GM19099 (cell line): ENCODE data around the gene GPS2.

ENCODE experiments used
- POLR2A ChIP-seq: IDR thresholded peaks from 3 replicates; pipeline ENCODE4 v1.6.1; 2011; ENCODE audit warnings: low read depth; ENCODE audit not compliant: insufficient read length; ENCODE audit errors: extremely low read depth

The GPS2 gene

DNA sequence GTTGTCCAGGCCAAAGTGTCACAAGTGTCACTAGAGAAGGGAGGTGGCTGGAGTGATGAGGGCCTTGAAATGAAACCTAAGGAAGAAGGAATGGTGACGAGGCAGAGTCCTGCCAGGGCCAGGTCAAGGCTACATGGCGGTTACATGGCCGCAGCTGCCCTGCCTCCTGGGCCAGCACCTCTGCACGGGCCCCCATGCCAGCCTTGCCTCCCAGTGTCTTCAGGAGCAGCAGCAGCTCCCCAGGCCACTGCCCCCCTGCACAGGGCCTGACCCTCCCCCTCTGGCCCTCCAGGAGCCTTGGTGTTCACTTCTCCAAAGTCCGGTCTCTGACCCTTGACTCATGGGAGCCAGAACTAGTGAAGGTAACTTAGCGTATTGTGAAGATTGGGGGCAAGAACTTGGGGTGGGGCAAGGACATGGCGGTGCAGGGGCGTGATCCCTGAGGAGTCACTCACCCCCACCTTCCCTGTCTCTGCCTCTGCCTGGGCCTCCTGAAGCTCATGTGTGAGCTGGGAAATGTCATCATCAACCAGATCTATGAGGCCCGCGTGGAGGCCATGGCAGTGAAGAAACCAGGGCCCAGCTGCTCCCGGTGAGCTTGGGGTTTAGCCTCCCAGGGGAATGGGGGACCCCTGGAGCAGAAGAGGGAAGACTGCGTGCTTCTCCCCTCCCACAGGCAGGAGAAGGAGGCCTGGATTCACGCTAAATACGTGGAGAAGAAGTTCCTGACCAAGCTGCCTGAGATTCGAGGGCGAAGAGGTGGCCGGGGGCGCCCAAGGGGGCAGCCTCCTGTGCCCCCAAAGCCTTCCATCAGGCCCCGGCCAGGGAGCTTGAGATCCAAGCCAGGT is 32.7 kb upstream of the GPS2 start:
- TF ChIP-seq POLR2A, result no peak

DNA sequence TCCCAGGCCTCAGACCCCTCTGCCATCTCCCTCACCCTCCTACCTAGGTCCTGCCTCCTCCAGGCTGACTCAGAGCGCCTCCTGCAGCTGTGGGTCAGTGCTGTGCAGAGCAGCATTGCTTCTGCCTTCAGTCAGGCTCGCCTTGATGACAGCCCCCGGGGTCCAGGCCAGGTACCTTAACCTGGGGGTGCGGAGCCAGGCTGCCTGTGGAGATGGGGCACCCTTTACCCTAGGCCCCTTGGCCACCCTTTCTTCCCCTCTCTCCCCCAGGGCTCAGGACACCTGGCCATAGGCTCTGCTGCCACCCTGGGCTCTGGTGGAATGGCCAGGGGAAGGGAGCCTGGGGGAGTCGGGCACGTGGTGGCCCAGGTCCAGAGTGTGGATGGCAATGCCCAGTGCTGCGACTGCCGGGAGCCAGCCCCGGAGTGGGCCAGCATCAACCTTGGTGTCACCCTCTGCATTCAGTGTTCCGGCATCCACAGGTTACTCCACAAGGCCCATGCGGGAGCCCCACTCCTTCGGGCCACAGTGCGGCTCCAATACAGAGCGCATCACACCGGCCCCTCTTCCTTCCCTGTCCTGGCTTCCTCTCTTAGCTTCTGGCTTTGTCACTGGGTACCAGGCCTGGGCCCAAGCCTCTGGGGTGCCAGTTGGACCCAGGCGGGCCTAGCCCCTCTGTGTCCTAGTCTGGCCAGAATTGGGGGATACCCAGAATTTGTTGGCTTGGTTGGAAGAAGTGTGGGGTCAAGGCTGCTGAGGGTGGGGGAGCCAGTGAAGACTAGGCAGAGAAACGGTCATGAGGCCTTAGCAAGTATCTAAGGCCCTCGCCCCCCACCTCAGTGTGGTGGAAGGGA is 31.8 kb upstream of the GPS2 start:
- no peak for TF ChIP-seq POLR2A

DNA sequence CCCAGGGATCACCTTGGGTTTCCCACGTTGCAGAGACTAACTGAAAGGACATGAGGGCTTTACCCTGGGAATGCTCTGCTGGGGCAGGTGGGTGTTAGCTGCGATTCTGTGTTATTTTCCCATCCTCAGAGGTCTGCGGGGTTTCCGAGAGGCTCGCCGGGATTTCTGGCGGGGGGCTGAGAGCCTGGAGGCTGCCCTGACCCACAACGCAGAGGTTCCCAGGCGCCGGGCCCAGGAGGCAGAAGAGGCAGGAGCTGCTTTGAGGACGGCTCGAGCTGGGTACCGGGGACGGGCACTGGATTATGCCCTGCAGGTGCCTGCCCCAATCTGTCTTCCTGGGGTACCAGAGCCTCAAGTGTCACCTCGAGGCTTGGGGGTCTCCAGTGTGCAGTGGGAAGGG is 28.1 kb upstream of the GPS2 start:
- no peak for TF ChIP-seq POLR2A

DNA sequence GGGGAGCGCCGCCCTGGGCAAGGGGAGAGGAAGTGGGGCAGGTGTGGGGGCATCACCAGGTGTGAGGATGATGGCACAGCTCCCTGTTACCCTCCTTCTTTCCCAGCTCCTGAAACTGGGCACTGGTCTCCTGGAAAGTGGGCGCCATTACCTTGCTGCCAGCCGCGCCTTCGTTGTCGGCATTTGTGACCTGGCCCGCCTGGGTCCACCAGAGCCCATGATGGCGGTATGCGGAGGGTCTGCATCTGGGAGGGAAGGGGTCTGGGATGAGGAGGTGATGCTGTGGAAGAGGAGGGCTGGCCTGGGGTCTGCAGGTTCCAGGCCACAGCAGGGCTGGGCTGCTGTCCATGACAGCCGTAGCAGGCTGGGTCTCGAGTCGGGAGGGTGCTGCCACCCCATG is 26.7 kb upstream of the GPS2 start:
- no peak for TF ChIP-seq POLR2A

DNA sequence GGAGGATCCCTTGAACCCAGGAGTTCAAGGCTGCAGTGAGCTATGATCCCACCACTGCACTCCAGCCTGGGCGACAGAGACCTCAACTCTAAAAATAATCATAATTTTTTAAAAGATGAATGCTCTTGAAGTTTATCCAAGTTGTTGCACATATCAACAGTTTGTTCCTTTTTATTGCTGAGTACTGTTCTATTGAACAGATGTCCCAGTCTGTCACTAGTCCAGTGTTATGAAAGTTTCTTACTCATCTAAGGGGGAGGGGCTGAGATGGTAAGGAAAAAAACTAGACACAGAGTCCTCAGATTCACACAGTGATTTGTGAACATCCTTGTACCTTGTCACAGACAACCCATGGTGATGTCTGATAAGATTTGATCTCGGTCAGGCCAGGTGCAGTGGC is 25.0 kb upstream of the GPS2 start:
- no peak for TF ChIP-seq POLR2A

DNA sequence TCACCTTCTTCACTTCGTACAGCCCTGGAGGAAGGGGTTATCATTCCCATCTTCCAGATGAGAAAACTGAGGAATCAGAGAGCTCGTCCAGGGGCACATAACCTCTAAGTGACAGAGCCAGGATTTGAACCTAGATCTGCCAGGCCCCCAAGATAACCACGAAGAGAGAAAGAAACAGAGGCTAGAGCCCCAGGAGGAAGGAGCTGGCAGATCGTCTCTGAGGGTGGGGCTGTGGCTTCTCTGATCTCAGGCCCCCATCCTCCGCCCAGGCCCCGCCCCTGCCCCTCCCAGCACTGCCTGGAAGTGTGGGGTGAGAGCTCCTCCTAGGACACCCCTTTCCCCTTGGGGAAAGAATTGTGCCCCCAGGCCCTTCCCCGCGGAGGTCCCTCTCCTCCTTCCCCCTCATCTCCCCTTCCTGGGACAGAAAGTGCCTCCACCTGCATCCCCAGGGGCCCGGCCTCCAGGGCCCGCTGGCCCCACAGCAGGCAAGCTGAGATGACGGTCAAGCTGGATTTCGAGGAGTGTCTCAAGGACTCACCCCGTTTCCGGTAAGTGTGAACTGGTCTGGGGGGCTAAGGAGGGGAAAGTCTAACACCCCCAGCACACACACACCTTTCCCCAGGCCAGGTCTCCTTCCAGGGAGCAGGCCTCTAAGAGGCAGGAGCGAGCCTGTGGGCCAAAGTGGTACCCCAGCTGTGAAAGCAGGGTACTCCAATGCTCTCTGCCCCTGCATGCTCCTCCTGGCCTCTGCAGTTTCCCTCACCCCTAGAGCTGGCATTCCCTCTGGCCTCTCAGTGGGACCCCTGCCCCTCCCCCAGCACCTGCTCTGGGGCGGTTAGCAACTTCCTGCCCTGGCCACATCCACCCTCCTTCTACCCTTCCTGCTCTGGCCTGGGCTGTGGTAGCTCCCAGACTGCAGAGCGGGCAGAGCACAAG is 21.3 kb upstream of the GPS2 start, which contains the start of gene ACAP1:
Gene ACAP1, plus strand, starts transcription at position 290 of the 936 bp plus-strand sequence. Its CDS starts 206 bp downstream, at position 496.
- peak; percentile 47 for TF ChIP-seq POLR2A

DNA sequence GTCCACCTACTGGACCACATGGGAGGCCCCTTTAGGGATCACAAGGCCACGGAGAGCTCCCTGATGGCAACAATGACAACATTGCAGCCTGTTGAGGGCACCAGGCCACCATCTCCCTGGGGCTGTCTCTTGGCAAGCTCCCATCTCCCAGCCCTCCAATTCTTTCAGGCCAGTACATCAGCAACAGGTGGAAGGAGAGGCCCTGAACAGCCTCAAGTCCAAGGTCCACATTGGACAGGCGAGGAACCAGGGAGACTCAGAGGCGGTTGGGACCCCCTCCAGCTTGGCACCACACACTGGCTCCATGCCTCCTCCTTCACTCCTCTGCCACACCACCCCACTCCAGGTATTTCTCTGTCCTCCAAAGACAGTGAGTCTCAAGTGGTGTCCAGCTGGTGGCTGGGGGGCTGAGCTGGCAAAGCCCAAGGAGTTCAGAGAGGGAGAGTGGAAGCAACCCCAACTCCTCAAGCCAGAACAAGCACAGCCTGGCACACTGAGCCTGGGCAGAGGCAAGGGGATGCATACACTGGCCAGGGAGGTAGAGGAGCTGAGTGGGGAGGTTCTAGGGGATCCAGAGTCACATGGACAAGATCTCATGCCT is 19.9 kb upstream of the GPS2 start:
- no peak for TF ChIP-seq POLR2A

DNA sequence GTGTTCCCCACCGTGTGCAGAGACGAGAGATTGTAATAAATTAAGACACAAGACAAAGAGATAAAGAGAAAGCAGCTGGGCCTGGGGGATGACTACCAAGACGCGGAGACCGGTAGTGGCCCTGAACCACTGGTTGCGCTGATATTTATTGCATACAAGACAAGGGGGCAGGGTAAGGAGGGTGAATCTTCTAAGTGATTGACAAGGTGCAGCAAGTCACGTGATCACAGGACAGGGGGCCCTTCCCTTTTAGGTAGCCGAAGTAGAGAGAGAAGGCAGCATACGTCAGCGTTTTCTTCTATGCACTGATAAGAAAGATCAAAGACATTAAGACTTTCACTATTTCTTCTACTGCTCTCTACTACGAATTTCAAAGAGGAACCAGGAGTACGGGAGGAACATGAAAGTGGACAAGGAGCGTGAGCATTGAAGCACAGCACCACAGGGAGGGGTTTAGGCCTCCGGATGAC is 17.5 kb upstream of the GPS2 start:
- peak; percentile 42 for TF ChIP-seq POLR2A

DNA sequence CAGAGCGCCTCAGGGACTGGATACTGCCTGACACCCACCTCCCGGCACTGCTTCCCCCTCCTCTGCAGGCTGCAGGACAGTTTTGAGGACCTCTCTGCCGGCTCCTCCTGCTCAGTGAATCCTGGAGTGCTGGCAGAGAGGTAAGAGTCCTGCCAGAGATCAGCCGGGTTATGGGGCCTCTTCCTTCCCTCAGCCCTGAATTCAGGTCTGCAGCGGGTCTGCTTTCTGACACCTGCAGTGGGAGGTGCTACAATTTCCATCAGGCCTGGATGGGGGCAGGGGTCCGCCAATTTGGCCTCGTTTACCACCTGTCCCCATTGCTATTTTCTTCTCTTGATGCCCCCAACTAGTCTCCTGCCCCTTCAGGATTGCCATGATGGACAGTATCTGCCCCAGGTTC is 17.0 kb upstream of the GPS2 start:
- TF ChIP-seq POLR2A, result no peak

DNA sequence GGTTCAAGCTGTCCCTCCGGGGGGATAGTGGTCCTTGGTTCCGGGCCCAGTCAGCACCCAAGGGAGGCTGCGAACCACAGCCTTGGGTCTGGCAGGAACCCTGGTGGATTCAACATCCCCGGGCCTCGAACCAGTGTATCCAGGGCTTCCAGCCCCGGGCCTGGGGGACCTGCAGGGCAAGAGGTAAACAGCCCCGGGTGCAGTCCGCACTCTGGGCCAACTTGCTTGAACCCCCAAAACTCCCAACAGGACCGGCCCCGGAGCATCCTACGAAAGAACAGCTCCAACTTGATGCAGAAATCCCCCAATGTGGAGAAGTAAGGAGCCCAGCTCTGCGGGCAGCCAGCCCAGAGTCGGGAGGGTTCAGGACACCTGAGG is 15.5 kb upstream of the GPS2 start:
- TF ChIP-seq POLR2A, result no peak

DNA sequence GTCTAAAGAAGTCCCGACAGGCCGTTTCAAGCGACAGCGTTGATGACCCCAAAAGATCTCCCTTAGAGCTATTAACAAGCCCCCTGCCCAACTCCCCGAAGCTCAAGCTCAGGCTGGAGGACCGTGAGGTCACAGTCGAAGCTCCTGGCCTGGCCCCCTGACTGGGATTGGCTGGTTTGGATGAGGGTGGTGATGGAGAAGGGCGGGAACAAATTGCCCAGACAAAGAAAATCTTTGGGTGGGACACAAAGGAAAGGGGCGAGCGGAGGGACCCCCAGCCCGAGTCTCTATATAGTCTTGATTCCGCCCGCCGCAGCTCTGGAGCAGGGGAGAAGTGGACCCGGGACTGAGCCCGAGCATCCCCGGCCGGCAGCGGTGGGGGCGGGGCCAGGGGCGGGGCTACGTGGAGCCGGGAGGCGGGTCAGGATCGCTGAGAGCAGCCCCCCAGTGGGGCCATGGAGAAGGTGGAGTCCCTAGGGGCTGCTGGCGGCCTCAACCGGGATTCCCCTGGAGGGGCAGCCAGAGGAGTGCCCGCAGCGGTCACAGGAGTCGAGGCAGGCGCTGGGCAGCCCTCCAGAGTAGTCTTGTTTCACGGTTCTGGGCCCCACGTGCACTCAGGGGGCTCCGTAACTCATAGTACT is 15.0 kb upstream of the GPS2 start:
- TF ChIP-seq POLR2A, result peak; percentile 45

DNA sequence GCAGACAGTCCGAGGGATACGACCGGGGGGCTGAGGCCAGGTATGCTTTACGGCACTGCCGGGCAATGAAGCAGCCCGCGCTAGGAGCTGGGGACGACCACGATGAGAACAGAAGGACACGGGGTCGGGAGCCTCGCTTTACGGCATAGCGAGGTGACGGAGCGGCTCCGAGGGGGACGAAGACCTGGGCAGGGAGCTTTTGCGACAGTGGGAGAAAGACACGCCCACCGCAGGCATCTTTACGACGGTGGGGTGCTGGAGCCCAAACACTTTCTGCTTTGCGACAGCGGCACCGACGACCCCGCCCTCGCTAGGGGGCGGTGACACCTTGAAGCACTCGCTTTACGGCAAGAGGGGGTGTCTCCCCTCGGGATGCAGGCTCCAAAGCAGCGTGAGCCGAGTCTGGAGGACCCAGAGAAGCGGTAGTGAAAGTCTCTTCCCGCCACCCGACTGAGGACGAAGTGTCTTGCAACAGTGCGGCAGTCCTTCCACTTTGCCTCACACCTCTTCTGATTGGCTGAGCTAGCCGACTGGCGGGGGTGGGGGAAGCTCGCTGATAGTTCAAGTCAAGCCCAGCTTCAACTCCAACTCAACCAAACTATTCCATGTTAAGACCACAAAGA is 14.3 kb upstream of the GPS2 start:
- TF ChIP-seq POLR2A, result peak; percentile 64

DNA sequence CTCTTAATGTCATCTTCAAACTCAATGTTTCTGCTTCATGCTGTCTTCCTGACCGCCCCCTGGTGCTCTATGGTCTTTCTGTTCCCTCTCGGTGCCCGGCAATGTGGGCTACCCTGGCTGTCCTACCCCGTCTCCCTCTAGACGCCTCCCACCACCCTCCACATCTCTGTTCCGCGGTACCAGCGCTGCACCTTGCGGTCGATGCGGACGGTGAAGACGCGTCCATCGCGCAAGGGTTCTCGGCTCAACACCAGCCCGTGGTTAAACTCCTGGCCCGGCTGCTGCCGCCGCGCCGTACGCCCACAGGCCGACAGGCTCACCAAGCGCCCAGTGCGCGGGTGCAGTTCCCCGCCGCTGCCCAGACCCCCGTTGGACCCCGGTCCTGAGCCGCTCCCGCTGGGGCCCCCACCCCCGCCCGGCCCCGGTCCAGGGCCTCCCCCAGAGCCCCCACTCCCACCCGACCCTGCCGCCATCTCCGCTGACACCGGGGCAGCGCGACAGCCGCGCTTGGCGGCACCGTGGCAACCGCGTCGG is 13.7 kb upstream of the GPS2 start, which contains the start of gene NEURL4:
Gene NEURL4, minus strand, starts transcription at position 496 of the 534 bp plus-strand sequence. Its CDS starts 23 bp downstream, at position 473.
- TF ChIP-seq POLR2A, result peak; percentile 22
